HG03159 (cell line): ENCODE results near the gene WARS2.

Experiments
- ATAC-seq: cut with Tn5 transposase; IDR thresholded peaks from one replicate; pipeline ENCODE4 v1.9.1; 2021; ENCODE audit warnings: mild to moderate bottlenecking, moderate library complexity; ENCODE audit not compliant: unreplicated experiment

Gene WARS2

DNA sequence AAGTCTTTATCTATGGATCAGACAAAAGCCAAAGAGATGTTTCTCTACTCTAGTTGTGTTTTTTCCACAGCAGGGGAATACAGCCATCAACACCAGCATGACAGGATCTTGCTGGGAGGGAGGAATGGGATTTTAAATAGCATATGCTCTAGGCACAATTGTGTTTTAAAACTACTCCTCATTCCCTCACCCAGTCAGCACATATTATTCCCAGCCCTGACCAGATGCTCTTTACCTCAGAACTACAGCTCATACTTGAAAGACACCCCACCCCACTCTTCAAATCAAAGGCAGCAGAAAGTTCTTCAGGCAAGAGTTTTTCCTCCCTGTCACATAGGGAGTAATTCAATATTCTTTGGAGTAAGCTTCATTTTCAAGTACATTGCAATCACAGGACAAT lies 106.1 kb downstream of the WARS2 start:
- ATAC-seq, result no peak

DNA sequence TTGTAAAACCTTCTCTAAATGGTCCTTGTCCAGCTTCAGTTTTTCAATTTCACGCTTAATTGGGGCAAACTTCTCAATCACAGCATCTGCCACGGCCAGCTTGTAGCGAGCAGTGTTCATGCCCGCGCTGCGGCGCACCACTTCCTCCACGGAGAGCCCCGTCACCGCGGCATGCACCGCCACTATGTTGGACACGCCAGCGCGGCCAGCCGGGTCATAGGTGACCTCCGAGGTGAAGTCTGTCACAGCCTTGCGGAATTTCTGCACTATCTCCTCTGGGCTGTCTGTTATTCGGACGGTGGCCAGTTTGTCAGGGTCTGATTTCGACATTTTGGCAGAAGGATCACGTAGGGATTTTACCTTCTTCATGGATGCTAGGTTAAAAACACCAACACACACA lies 107.5 kb downstream of the WARS2 start:
- no peak for ATAC-seq

DNA sequence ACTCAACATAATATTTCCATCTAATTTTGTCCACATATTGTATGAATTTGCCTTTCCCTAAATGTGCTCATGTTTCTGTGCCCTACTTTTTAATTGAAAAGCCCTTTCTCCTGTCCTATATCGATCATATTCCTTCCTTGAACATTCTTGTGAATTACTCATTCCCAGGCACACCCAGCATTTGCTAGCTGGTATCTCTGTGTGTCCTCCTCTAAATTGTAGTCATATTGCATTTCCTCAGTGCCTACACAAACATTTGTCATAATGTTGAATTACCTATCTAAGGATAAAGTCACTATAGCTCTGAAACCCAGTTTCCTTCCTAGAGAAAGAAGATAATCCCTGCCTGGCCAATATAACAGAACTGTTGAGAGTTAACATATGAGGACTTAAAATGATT lies 112.7 kb downstream of the WARS2 start:
- ATAC-seq, result no peak

DNA sequence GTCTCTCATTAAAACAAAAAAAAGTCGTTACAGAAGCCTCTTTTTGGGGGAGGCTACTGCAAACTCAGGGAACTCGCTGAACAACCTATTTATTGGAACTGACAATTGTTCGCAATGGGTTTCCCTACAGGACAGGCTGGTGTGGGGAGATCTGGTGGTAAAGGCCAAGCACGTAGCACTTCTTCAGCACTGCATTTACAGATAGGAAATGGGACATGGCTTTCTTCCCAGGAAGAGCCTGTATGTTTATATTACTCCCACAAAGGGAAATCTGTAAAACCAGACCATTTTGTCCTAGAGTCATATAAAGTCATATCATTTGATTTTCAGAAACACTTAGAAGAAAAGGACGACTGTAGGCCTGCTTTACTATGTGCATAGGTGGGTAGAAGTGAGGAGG lies 113.5 kb downstream of the WARS2 start:
- no peak for ATAC-seq

DNA sequence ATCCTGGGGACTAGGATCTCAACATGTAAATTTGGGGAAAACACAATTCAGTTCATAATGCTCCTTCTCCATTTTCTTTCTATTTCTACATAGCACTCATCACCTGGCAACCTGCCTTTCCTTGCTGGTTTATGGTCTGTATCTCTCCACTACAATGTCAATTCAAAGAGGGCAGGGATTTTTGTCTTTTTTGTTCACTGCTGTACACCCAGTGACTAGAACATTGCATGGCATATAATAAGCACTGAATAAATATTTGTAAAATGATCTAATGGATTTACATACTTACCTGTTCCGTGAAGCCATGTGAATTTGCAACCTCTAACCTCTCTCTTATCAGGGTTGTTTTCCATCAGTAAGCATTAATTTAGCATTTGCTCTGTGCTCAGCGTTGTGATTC lies 124.9 kb downstream of the WARS2 start:
- no peak for ATAC-seq

DNA sequence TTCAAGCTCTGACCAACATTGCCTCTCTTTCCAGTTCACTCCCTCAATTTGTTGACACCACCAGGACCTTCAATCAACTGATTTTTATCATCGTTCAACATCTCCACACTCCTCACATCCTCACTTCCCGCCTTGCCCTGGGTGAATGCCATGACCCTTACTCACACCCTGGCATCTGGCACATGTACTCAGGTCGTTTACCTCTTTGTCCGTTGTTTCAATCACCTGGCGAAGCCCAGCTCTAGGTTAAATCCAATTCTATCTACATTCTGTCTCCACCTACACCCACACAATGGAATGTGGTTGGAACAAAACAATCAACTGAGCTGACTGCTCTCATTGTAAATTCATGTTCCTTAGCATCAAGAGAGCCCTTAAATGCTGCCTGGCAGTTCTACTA lies 128.1 kb downstream of the WARS2 start:
- ATAC-seq, result no peak

DNA sequence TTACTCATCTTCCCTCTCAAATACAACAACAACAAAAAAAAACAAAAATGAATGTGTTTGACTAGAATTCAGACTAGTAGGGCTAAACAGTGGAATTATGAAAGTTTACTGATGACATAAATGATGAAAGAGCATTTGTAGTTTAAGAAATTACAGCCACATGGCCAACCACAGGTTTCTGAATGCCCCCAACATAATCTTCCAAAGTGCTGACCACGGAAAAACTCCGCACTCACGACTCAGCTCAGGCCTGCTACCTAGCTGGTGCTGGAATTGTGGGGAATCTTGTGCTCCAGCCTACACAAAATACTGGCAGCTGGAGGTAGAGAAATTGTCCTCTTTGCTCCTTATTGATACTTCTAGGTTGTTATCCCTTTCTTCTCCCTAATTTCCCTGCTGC lies 128.7 kb downstream of the WARS2 start:
- ATAC-seq, result no peak

DNA sequence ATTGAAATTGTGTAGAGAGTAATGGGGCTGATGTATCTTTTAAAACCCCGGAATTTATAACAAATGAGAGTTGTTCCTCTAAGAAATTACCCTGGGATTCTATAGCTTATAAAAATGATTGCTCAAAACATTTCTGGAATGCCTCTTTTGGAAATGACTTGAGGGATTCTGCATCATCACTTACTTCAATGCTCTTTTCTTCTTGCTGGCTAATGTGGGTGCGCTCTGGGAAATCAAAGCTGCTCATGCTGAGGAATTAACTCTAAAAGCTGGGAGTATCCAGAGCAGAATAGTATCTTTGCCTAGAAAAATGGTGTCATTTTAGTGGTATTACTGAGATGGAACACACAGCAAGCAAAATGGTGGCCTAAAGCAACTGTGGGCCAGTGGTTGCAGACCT lies 129.3 kb downstream of the WARS2 start:
- ATAC-seq, result no peak

DNA sequence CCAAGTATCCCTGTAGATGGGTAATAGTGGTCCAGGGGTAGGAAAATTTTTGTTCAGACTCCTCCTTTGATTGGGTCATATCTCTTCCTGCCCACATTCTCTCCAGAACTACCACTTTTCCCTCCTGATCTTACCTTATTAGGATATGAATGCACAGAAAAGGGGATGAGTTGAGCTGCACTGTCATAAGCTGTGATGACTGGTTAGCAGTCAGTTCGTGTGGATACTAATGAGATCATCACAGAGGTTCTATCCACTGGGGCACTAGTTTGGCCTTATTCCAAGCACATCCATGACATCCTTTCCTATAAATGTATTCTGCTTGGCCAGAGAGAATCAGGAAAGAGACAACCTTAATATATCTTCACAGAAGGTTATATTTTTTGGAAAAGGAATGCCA lies 130.3 kb downstream of the WARS2 start:
- ATAC-seq, result no peak

DNA sequence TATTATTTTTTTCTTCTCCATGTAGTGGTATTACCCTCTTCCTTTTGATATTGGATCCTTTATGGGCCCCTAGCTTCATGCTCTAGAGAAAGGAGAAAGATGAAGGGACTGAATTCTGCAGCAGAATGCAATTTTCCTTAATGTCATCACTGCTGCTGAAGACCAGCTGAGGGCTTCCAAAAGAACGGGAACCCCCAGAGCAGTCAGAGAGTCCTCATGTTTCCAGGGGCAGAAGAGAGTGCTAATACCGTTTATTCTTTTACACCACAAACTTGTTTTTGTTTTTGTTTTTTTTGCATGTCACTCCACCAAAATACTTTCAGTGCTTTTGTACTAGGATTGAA lies 131.2 kb downstream of the WARS2 start:
- no peak for ATAC-seq

DNA sequence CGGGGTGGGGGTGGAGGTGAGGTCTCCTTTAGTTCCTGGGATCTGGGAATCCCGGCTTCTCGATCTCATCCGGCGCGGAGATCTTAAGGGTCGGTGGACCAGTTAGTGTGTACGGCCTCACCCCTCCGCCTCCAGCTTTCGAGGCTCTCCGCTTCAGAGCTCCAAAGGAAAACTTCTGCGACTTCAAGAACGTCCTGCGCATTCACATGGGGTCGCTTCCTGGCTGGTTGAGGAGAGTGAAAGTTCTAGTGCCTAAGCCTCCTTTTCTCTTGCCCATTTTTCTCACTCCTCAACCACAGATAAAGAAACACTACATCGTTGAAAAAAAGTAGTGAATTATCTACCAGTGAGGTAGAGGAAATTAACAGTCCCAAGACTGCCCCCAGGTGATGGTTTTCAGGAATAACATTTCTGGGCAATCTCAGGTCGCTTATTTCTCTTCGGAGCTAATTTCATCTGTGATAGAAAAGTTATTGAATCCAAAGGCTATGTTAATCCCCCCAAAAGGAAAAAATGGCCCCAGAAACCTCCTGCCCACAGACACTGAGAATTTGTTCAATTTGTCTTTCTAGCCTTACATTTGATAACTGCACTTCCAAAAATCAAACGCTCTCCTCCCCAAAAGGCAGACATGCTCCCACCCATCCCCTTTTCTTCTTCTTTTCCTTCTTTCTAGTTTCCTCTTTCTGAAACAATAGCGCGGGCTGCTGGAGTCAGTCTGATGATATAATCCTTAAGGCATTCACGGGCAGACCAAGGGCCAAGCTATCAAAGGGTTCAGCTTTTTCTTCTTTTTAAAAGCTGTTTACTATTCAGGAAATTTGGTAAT lies 131.8 kb downstream of the WARS2 start:
- no peak for ATAC-seq

DNA sequence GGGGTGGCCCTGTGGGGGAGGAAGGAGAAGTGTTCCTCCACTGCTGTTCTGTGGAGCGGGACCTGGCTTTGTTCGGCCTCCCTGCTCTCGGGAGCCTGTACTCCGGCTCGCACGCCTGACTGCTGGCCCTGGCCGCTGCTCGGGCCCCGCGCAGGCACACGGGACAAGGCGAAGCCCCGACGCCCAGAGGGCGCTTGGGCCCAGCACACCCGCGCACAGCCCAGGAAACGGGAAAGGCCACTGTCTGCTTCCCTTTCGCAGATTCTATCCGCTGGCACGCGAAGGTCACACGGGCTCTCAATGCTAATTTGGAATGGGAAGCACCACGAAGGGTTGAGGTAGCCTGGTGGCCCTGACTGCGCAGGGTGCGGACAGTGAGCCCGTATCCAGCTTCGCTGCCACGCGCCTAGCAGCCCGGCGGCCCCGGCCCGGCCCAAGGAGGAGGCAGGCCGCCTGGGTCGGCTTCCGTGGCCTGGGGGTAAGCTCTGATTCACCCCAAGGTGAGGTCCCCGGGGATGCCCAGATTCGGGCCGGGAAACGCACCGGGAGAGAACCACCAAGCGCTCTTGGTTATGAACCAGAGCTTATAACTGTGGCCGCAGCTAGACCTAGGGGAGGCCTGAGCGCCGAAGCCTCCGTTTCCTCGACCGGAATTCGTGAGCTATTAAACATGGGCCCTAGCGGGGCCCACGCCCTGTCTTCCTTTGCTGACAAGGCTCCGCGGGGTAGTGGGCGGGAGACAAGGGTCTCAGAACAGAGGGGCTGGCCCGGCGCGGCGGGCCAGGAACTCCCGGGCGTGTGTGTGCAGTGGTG lies 132.6 kb downstream of the WARS2 start:
- ATAC-seq, result no peak

DNA sequence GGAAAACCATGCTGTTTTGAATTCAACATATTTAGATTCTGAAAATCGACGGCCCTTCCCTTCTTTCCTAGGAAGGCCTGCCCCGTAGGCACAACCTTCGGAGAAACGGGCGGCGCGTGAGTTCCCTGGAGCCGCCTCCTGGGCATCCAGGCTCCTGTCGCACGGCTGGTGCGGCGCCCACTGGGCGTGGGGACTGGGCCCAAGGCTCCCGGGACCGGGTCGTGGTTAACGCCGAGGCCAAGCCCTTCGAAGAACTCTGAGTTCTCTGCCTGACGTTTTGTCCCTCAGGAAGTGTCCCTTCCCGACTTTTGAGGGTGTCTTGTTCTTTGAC lies 133.1 kb downstream of the WARS2 start:
- ATAC-seq, result no peak

DNA sequence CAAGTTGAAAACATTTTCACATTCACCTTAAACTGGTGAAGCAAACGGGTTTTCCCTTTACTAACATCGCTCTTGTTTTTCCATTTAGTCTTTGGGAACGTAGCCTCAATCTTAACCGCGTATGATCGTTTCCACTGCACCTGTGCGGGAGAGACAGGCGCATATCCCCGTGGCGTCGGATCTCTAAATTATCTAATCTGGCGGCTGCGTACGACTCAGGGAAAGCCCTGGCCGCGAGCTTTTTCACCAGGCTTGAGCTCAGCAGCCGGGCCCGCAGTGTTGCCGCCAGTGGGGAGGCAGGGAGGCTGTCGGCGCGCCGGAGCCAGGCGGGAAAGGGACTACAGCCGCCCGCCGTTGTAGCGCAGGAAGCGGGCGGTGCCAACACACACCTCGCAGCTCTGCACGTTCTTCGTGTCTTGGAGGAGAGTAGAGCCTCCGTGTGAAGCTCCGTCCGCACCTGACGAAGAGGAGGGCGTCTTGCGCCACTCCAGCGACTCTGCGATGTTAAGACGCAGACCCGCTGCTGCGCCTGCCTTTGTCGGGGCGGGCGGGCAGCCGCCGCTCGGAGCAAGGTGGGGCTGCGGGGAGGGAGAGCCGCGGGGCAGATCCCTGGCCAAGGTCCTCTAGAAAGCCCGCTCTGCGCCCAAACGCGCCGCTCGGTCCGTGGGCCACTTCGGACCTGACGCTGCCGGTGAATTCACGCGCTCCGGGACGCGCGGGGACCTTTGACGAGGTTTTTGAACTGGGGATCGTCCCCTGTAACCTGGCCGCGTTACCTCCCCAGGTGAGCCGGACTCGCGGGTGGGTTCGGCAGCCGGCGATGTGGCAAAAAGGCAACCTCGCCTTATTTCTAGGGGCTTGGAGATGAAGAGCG lies 133.8 kb downstream of the WARS2 start:
- ATAC-seq, result no peak

DNA sequence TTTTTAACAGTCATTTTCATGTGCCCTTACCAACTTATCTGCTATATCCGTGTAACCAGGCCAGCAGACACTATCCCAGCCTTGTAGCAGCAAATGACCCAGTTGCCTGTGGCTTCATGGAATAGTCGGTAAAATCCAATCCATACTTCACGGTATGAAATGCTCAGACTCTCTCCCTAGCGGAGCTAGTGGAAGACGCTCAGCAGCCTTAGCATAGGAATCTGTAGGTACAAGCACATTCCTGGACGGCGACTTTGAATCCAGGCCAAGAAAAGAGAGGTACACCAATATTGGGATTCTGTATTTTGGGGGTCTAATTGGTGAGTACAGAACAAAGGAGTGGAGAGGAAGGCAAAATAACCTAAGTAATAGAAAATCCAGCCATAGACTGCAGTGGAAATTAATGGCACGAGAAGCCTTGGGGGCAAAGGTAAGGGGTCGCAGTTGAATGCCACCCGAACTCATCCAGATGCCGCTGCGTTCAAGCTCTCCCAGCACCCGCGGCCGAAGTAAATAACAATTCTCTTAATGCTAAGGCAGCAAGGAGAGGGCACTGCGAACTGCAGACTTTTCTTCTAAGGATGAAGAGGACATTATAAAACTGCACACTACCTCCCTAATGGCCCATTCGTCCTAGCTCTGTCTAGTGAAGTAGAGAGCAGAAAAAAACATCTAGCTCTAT lies 134.6 kb downstream of the WARS2 start:
- ATAC-seq, result no peak

DNA sequence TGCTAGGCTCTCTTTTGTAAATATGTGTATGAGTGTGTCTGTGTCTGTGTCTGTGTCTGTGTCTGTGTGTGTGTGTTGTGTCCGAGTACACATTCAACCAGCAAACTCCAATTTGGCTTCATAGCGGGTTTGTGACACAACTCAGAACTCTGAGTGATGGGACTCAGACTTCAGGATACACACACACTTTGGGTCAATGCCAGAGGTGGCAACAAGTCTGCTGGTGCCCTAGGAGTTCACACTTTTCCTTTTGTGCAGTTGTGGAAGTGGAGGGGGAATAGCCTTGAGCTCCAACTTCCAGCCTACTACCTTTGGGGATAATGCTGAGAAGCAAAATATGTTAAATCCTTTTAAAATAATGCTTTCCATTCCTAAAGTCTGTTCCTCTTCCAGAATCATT lies 135.7 kb downstream of the WARS2 start:
- ATAC-seq, result no peak

DNA sequence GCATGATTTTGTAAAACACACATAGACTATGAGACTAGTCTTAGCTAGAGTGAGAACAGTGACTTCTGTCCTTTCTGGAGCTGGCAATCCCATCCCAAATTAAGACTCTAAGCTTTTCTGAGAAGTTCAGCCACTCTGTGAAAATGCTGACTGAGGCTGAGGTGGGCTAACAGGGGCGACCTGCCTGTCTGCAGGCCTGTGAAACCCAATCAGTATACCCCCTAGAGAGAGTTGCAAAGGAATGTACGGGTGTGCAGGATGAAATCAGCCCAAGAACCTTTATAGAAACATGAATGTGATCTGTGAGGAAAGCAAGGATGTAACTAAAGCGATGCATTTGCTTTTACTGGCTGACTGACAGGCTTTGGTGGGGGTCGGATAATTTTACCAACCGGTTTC lies 136.3 kb downstream of the WARS2 start:
- no peak for ATAC-seq

DNA sequence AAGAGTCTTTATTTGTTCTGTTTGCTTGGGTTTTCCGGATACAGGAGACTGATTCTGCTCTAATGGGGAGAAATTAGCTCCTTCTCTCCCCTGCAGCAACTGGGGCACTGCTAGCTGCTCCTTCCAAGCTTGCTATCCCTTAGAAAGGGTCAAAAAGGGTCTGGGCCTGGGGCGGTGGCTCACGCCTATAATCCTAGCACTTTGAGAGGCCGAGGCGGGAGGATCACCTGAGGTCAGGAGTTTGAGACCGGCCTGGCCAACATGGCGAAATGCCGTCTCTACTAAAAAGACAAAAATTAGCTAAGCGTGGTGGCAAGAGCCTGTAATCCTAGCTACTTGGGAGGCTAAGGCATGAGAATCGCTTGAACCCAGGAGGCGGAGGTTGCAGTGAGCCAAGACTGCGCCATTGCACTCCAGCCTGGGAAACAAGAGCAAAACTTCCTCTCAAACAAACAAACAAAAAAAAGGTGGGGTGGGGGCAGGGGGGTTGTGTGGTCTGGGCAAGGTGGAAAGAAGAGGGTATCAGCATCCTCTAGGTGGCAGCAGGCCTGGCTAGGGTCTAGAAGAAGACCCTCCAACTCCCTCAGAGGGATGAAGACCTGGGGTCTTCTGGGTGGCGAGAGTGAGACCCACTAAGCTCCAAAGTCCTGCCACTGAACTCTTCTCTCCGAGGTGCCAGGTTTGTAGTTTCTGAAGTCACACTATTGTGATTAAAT lies 136.9 kb downstream of the WARS2 start:
- ATAC-seq, result no peak

DNA sequence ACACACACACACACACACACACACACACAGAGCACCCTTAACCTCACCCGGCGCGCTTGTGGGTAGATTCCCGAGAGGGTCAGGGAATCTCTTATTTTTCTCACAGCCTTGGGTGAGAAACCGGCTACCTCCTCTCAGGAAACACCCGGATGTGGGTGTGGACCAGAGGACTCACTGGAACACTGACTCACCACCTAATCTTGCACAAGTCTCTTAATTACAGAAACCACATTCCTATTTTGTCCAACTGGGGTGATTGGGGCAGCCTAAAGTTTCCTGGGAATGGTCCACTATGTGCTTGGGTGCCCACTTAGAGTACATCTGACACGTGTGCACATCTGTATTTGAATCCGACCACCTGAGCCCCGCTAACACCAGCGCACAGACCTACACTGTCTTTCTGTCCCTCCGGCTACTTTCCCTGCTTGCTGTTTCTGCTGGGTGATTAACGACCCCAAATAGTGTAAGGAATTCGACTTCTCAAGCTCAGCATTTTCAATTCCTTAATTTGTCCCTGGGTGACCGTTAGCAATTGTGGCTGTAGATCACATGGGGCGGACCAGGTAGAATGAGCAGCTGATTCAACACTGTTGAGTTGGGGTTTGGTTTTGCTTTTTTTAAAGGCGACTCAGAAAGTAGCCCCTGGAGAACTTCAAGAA lies 138.3 kb downstream of the WARS2 start:
- ATAC-seq, result no peak
